Lower leg skin (tissue), 4 donors: ENCODE data around the gene CLK2. TPM values are rescaled to one million over a fixed set of nuclear protein-coding genes. Genes with fewer than 3 reads are reported as not detected.

Source experiments
- DNase-seq, 2 donors: peaks; one replicate each; pipeline ENCODE4 v3.0.0-alpha.2; 2019; ENCODE audit warnings: low spot score in 2 of 2
- H3K4me3 ChIP-seq: fragments of 200-600 bp; sonication (generic); 2 replicates; pipeline ENCODE4 v1.5.1; 2017; ENCODE audit warnings: mild to moderate bottlenecking, low read depth; ENCODE audit not compliant: poor library complexity, severe bottlenecking
- CTCF ChIP-seq, 3 donors: fragments of 450-650 bp; IDR thresholded peaks; one replicate each; pipeline ENCODE4 v1.5.1; 2016; ENCODE audit warnings: antibody characterized with exemption in 3 of 3, mild to moderate bottlenecking in 3 of 3, moderate library complexity in 2 of 3
- POLR2A ChIP-seq, 2 donors: fragments of 450-650 bp; IDR thresholded peaks; one replicate each; pipeline ENCODE4 v1.6.1; 2016 to 2017; ENCODE audit warnings: antibody characterized with exemption in 2 of 2, mild to moderate bottlenecking in 1 of 2, moderate library complexity in 1 of 2
- WGBS, 2 donors: methylation state at CpG; one replicate each; pipeline ENCODE4 v1.1.5; 2018; 5-methylcytosine and 5-hydroxymethylcytosine counted together
- intact Hi-C: fragments of 100-400 bp; cut with DNase I; formaldehyde crosslinking; loops from one replicate; pipeline ENCODE4 v1.15.0; 2023; ENCODE audit warnings: low total_unique reads
- total RNA-seq, 4 donors: library from RNA; depleted of rRNA; stranded (reverse); fragments of >200 nt; gene quantifications; one replicate each; pipeline ENCODE4 v1.1.0, GENCODE V29; 2016

The CLK2 gene
- total RNA-seq, 4 donors from 2014 or later, result 24.6 to 55.8 (median 38.0) TPM

- no peak for TF ChIP-seq POLR2A (IDR thresholded peaks at IDR 0.05)
- no peak for TF ChIP-seq CTCF (IDR thresholded peaks at IDR 0.05)
- intact Hi-C loops, result loop anchor here (5.0 kb wide), 1 partner anchor 68 kb away; the partner anchor contains the start of gene RUSC1
- 34 to 42% methylated on average over 12 of the region's 12 CpGs for WGBS, 2 donors
- no peak overlapping the region for H3K4me3 ChIP-seq
- no peak for DNase-seq
Observed at GRCh38 chr1:155254228-155254713, 19.0 kb downstream of the CLK2 start.

- no peak for TF ChIP-seq CTCF (IDR thresholded peaks at IDR 0.05)
- TF ChIP-seq POLR2A (IDR thresholded peaks at IDR 0.05), result no peak
- no peak overlapping the region for H3K4me3 ChIP-seq
- whole genome bisulfite sequencing, 2 donors, result 52 to 59% methylated on average over 5 of the region's 5 CpGs
- DNase-seq, result no peak
- intact Hi-C loops, result loop anchor here (5.0 kb wide), 1 partner anchor 69 kb away; the partner anchor contains the start of gene RUSC1
Observed at GRCh38 chr1:155253797-155254196, 19.5 kb downstream of the CLK2 start.

- H3K4me3 ChIP-seq, result no peak overlapping the region
- DNase-seq, result no peak
- no peak for TF ChIP-seq POLR2A (IDR thresholded peaks at IDR 0.05)
- TF ChIP-seq CTCF (IDR thresholded peaks at IDR 0.05), result no peak
- intact Hi-C loops, result loop anchor here (5.0 kb wide), 1 partner anchor 69 kb away; the partner anchor contains the start of gene RUSC1
- WGBS, 2 donors, result 80 to 88% methylated on average over 5 of the region's 5 CpGs
Observed at GRCh38 chr1:155253208-155253607, 20.1 kb downstream of the CLK2 start.

- DNase-seq, result no peak
- WGBS, 2 donors, result 82 to 93% methylated on average over 7 of the region's 7 CpGs
- no peak overlapping the region for H3K4me3 ChIP-seq
- TF ChIP-seq CTCF (IDR thresholded peaks at IDR 0.05), result no peak
- no peak for TF ChIP-seq POLR2A (IDR thresholded peaks at IDR 0.05)
- intact Hi-C loops, result loop anchor here (5.0 kb wide), 1 partner anchor 71 kb away; the partner anchor contains the start of gene RUSC1
Observed at GRCh38 chr1:155251566-155251965, 21.7 kb downstream of the CLK2 start.

- TF ChIP-seq POLR2A (IDR thresholded peaks at IDR 0.05), result no peak
- peak in 1 of 3 donors; percentile 99 for TF ChIP-seq CTCF (IDR thresholded peaks at IDR 0.05)
- 15 to 25% methylated on average over 12 to 20 of the region's 23 CpGs for WGBS, 2 donors
- H3K4me3 ChIP-seq, result no peak overlapping the region
- DNase-seq, result peak; percentile 88 to 98
- intact Hi-C loops, result loop anchor here (5.0 kb wide), 1 partner anchor 71 kb away; the partner anchor contains the start of gene RUSC1
Observed at GRCh38 chr1:155250633-155251449, 22.5 kb downstream of the CLK2 start.
